HG03039 (cell line): Measurements from ENCODE around the gene NACC2.

Source experiments
- ATAC-seq: cut with Tn5 transposase; IDR thresholded peaks from one replicate; pipeline ENCODE4 v1.9.1; 2021; ENCODE audit warnings: mild to moderate bottlenecking, moderate library complexity; ENCODE audit not compliant: unreplicated experiment

The NACC2 gene

GRCh38 chr9:135985889-135986288, 109.2 kb downstream of the NACC2 start:
- ATAC-seq, result no peak

- ATAC-seq, result no peak
Observed at GRCh38 chr9:135985459-135985774, 109.7 kb downstream of the NACC2 start.

DNA sequence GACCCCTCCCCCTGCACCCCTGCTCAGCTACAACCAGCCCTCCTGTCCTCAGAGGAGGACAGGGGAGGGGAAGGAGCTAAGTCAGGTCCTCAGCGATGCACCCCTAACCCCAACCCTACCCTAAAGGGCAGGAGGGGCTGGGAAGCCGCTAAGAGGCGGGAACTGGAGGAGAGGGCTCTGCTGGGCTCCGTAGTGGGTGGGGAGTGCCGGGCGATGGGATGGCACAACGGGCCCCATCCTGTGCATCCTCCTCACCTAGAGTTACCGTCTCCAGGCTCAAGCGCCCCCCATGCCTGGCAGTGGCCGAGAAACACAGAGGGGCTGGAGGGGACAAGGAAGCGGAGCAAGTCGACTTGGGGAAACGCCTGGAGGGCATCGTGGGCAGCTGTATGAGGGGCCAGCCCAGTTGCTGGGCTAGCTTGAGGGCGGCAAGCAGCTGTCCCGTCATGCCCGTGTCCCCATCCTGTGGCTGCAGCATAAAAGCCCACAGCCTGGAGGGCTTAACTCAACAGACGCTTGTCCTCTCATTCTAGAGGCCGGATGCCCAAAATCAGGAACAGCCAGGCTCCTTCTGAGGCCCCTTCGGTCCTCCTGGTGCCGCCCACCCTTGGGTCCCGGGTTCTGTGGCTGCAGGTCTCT, 110.9 kb downstream of the NACC2 start:
- ATAC-seq, result no peak

- no peak for ATAC-seq
Observed at GRCh38 chr9:135983208-135984071, 111.6 kb downstream of the NACC2 start.

GRCh38 chr9:135982499-135983207, 112.4 kb downstream of the NACC2 start:
- ATAC-seq, result no peak

GRCh38 chr9:135980926-135981630, 114.0 kb downstream of the NACC2 start:
- ATAC-seq, result no peak

DNA sequence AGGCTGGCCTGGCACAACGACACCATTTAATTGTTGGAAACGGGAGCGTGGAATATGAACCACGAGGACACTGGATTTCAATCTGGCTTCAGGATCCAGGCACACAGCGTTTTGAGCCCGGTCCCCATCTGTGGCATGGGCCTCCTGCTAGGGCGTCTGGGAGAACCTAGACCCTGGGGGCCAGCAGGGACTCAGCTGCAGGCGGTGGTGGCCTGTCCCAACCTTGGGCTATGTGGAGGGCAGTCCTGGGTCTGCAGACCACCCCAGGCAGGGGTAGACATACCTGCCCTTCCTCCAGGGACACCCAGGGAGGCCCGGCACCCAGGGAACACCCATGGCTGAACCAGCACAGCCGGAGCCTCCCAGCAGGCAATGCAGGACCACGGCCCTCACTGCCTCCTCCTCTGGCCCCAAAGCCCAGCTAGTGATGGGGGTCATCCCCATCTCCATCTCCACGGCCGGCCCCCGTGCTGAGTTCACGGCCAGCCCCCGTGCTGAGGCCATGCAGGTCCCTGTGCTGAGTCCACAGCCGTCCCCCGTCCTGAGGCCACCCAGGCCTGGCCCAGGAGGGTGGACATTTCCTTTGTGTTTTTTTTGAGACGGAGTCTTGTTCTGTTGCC, 115.4 kb downstream of the NACC2 start:
- ATAC-seq, result no peak

DNA sequence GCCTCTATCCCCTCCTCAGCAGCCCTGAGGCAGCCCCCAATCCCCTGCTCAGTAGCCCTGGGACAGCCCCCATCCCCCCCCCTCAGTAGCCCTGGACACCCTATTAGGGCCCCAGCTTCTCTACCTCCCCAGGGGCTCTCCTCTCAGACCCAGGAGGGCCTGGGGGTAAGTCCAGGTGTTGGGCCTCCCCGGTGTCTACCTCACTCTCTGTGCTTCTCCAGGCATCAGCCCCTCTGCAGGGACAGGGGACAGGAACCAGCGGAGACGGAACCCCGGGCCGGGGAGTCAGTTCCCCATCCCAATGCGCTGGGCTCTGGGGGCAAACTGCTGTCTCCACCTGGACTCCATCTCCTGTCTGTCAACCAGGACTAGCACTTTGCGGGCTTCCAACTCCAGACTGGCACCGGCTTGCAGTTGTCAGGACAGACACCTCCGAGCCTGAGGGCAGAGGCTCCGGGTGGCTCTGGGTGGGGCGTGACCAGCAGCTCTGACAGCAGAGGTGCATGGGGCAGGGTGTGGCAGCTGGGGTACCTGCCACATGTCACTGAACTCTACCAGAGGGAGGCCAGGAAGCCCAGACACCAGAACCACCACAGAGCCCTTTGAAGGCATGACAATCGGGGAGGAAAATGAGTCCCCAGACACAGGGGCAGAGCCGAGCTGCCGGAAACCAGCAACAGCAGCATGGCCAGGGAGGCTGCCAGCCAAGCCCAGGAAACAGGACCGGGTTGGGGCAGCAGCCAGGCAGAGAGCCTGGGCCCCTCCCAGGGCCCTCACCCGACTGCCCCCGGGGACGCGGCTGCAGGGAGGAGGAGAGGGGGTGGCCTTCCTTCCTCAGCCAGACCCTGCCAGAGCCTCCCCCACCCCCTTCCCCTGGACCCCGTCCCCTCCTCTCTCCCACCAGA, 116.2 kb downstream of the NACC2 start:
- no peak for ATAC-seq

- ATAC-seq, result no peak
Observed at GRCh38 chr9:135976944-135977343, 118.1 kb downstream of the NACC2 start.

GRCh38 chr9:135976531-135976930, 118.6 kb downstream of the NACC2 start:
- no peak for ATAC-seq

DNA sequence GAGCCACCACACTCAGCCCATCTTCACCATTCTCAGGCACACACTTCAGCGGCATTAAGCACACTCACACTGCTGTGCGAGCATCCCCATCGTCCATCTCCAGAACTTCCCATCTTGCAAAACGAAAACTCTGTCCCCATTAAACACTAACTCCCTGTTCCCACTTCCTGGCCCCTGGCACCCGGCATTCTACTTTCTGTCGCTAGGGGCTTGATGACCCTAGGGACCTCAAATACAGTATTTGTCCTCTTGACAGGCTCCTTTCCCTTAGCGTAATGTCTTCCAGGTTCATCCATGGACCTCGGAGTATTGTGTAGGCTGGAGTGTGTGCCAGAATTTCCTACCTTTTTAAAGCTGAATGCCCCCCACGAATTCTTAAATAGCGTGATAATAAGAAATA, 119.3 kb downstream of the NACC2 start:
- ATAC-seq, result no peak

DNA sequence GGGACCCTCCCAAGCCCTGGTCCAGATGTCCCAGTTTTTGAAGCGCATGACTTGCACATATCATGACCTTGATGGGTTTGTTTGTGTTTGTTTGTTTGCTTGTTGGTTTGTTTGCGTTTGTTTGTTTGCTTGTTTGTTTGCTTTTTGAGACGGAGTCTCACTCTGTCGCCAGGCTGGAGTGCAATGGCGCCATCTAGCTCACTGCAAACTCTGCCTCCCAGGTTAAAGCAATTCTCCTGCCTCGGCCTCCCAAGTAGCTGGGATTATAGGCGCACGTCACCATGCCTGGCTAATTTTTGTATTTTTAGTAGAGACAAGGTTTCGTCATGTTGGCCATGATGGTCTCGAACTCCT, 120.9 kb downstream of the NACC2 start:
- ATAC-seq, result no peak

GRCh38 chr9:135973277-135974219, 121.5 kb downstream of the NACC2 start:
- ATAC-seq, result no peak

GRCh38 chr9:135971892-135972291, 123.2 kb downstream of the NACC2 start:
- ATAC-seq, result no peak

DNA sequence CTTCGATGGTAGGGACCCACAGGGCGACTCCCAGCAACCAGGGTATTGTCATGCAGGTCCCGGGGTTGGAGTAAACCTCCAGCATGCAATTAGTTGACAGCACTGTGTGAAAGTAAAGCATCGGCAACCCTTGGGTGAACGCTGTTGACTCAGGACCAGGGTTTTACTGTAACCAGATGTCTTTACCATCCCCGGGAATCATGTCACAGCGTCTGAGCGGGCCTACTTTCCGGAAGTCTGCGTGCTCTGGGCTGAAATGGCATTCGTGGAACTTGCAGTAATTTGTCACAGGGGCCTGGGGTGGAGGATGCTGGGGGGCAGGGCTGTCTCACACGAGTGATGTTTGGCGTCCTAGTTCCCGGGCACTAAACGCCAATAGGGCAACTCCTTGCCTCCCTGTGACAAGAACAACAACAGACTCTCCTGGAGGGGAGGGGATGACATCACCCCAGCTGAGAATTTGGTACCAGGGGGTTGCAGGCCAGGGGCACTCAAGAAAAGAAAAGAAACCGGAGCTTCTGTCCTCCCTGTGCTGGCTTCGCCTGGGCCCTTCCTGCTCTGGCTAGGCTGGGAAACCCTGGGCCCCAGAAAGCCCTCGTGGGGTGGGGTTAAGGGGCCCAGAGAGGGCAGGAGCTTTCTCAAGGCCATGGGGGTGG, 123.8 kb downstream of the NACC2 start:
- no peak for ATAC-seq

DNA sequence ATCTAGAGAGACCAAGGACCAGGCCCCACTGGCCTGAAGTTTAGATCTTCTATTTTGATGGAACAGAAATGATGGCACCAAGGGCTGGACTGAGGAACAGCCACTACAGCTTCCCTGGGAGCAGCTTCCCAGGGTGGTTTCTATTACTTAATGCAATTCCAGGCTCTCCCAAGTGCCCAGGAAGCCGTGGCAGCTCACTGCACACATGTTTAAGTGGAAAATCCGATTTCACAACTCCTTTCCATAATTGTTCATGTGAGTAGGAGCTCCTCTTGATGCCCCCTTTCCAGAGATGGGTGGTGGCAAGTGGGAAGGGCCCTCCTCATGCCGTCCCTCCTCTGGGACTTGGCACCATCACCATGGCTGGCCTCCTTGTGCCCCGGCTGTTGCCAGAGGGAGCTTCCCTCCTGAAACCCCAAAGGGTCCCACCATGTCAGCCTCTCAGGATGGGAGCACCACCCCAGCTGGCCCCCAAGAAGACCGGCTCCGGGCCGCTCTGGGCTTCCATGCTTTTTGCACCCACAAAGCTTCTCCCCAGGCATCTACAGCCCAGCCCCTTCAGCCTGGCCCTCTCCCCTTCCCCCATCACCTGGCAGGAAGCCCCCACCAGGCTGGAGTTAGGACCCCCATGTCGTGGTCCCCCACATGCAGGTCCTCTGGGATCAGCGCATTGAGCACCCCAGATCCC, 124.8 kb downstream of the NACC2 start:
- no peak for ATAC-seq

DNA sequence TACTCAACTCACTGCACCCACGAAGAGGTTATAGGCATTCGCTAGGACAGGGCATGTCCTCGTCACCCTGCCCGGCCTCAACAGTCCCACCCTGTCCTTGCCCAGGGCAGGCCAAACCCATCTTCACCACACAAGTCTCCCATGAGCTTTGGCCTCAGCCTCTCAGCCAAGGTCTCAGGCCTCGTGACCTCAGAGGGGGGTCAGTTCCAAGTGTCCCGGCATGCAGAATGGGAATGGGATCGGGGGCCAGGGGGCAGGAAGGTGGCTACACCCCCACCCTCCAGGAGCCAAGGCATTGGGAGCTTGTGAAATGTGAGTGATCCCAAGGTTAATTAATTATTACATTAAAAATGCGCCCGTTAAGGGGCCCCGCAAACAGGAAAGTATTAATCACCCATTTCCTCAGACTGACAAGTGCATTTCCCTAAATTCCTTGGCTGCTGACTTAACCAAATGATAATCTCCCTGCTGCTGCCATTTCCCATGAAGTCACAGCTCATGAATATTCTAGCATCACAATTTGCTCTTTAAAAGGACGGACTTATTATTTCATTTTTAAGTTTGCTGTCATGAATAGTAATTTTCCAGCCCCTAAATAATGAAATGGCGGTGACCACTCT, 125.9 kb downstream of the NACC2 start:
- no peak for ATAC-seq
